ENCODE data around the gene STK25. TPM values are rescaled to one million over a fixed set of nuclear protein-coding genes. Genes with fewer than 3 reads are reported as not detected.

STK25 gene
- total RNA-seq, 1 donor from 2014 or later, result 125 TPM

- H3K27ac ChIP-seq, result no peak overlapping the region
- TF ChIP-seq CTCF (IDR thresholded peaks at IDR 0.05), result no peak
- no peak for DNase-seq
- H3K9me3 ChIP-seq, result no peaks in the 10 kb centered on the region
- no peaks in the 10 kb centered on the region for H3K4me1 ChIP-seq
- intact Hi-C loops (cut with DNase I), result no loop called here
- ATAC-seq, result no peak
- no peaks in the 10 kb centered on the region for H3K27me3 ChIP-seq (ENCODE audit: low read depth)
- no peak overlapping the region for H3K4me3 ChIP-seq
- peaks cover 34% of the 10 kb centered on the region for H3K36me3 ChIP-seq
Measured at GRCh38 chr2:241475267-241475666, 33.1 kb downstream of the STK25 start.

- no peak for DNase-seq
Measured at GRCh38 chr2:241473399-241473798, 35.0 kb downstream of the STK25 start.

GRCh38 chr2:241469746-241470145, 38.6 kb downstream of the STK25 start:
- ATAC-seq, result no peak
- no peak for DNase-seq
- H3K9me3 ChIP-seq, result no peaks in the 10 kb centered on the region
- intact Hi-C loops (cut with DNase I), result no loop called here
- H3K36me3 ChIP-seq, result peaks cover 13% of the 10 kb centered on the region
- no peak overlapping the region for H3K27ac ChIP-seq
- H3K4me3 ChIP-seq, result no peak overlapping the region
- no peaks in the 10 kb centered on the region for H3K4me1 ChIP-seq
- no peak for TF ChIP-seq CTCF (IDR thresholded peaks at IDR 0.05)
- no peaks in the 10 kb centered on the region for H3K27me3 ChIP-seq (ENCODE audit: low read depth)

More at GRCh38 chr2:241473399-241473798, 35.0 kb downstream of the STK25 start:
- Histone ChIP-seq H3K4me1 (no peaks in the 10 kb centered on the region), H3K4me3 (no peak overlapping the region), H3K36me3 (peaks cover 25% of the 10 kb centered on the region), H3K27me3 (ENCODE audit: low read depth) (no peaks in the 10 kb centered on the region), H3K9me3 (no peaks in the 10 kb centered on the region), H3K27ac (no peak overlapping the region)
- intact Hi-C loops (cut with DNase I), result no loop called here
- no peak for TF ChIP-seq CTCF (IDR thresholded peaks at IDR 0.05)
- no peak for ATAC-seq

GRCh38 chr2:241468476-241468781, 40.0 kb downstream of the STK25 start:
- ATAC-seq (no peak), DNase-seq (no peak)
- H3K9me3 ChIP-seq, result no peaks in the 10 kb centered on the region
- no peak overlapping the region for H3K4me3 ChIP-seq
- no peak overlapping the region for H3K27ac ChIP-seq
- H3K27me3 ChIP-seq (ENCODE audit: low read depth), result no peaks in the 10 kb centered on the region
- intact Hi-C loops (cut with DNase I), result no loop called here
- no peaks in the 10 kb centered on the region for H3K4me1 ChIP-seq
- TF ChIP-seq CTCF (IDR thresholded peaks at IDR 0.05), result no peak
- peaks cover 18% of the 10 kb centered on the region for H3K36me3 ChIP-seq

GRCh38 chr2:241467777-241468475, 40.5 kb downstream of the STK25 start:
- Histone ChIP-seq H3K4me1 (no peaks in the 10 kb centered on the region), H3K9me3 (no peaks in the 10 kb centered on the region), H3K27me3 (ENCODE audit: low read depth) (no peaks in the 10 kb centered on the region), H3K27ac (no peak overlapping the region), H3K36me3 (peaks cover 23% of the 10 kb centered on the region), H3K4me3 (no peak overlapping the region)
- intact Hi-C loops (cut with DNase I), result no loop called here
- no peak for ATAC-seq
- TF ChIP-seq CTCF (IDR thresholded peaks at IDR 0.05), result no peak
- no peak for DNase-seq
